Trophoblast cell (in vitro differentiated cells and primary cell): ENCODE measurements around the gene ZBTB7C.
A peak's percentile ranks its signal among the peaks of the same experiment; 100 is the strongest.

Experiments used
- DNase-seq, 2 donors: peaks; one replicate each; pipeline ENCODE4 v3.0.0-alpha.2; 2016
- H2AFZ ChIP-seq: 2 replicates; pipeline ENCODE4 v1.6.1; 2013; ENCODE audit warnings: low read length, moderate library complexity, mild to moderate bottlenecking; ENCODE audit not compliant: insufficient read depth, poor library complexity
- H2AK5ac ChIP-seq: 2 replicates; pipeline ENCODE4 v1.6.1; 2013; ENCODE audit warnings: mild to moderate bottlenecking, low read length
- H2BK120ac ChIP-seq: 2 replicates; pipeline ENCODE4 v1.6.1; 2013; ENCODE audit warnings: low read length, mild to moderate bottlenecking, moderate library complexity; ENCODE audit not compliant: insufficient read depth, poor library complexity
- H2BK12ac ChIP-seq: 2 replicates; pipeline ENCODE4 v1.6.1; 2013; ENCODE audit warnings: mild to moderate bottlenecking, low read length, moderate library complexity
- H2BK5ac ChIP-seq: 2 replicates; pipeline ENCODE4 v1.6.1; 2013; ENCODE audit warnings: low read length, low read depth, moderate library complexity, mild to moderate bottlenecking; ENCODE audit not compliant: poor library complexity
- H3K14ac ChIP-seq: 2 replicates; pipeline ENCODE4 v1.6.1; 2013; ENCODE audit warnings: mild to moderate bottlenecking, low read length
- H3K18ac ChIP-seq: 2 replicates; pipeline ENCODE4 v1.6.1; 2013; ENCODE audit warnings: mild to moderate bottlenecking, low read length
- H3K23ac ChIP-seq: 2 replicates; pipeline ENCODE4 v1.6.1; 2013; ENCODE audit warnings: low read length
- H3K27ac ChIP-seq: 2 replicates; pipeline ENCODE4 v1.5.1; 2013; ENCODE audit warnings: low read depth, mild to moderate bottlenecking, inconsistent platforms, low read length, moderate library complexity
- H3K27me3 ChIP-seq: 2 replicates; pipeline ENCODE4 v1.6.1; 2013; ENCODE audit warnings: inconsistent platforms, mild to moderate bottlenecking, low read length, moderate library complexity; ENCODE audit not compliant: insufficient read depth
- H3K36me3 ChIP-seq, 2 experiments: 1 replicate in 1 of 2; 2 replicates in 1 of 2; pipeline ENCODE4 v1.6.1; 2013; ENCODE audit warnings: low read length in 2 of 2, mild to moderate bottlenecking in 2 of 2, moderate library complexity in 1 of 2; ENCODE audit not compliant: insufficient read depth in 2 of 2, control insufficient read depth in 1 of 2
- H3K4ac ChIP-seq: 2 replicates; pipeline ENCODE4 v1.6.1; 2013; ENCODE audit warnings: low read depth, mild to moderate bottlenecking, low read length, moderate library complexity
- H3K4me1 ChIP-seq, 2 experiments: 1 replicate in 1 of 2; 2 replicates in 1 of 2; pipeline ENCODE4 v1.6.1; 2013; ENCODE audit warnings: low read length in 2 of 2, mild to moderate bottlenecking in 2 of 2, moderate library complexity in 1 of 2; ENCODE audit not compliant: insufficient read depth in 2 of 2, control insufficient read depth in 1 of 2
- H3K4me2 ChIP-seq: 2 replicates; pipeline ENCODE4 v1.6.1; 2013; ENCODE audit warnings: inconsistent platforms, mild to moderate bottlenecking, low read length, moderate library complexity
- H3K4me3 ChIP-seq: 2 replicates; pipeline ENCODE4 v1.5.1; 2013; ENCODE audit warnings: mild to moderate bottlenecking, low read depth, low read length, inconsistent platforms
- H3K79me1 ChIP-seq: one replicate; pipeline ENCODE4 v1.6.1; 2013; ENCODE audit warnings: low read length
- H3K79me2 ChIP-seq: 2 replicates; pipeline ENCODE4 v1.6.1; 2013; ENCODE audit warnings: low read length, mild to moderate bottlenecking; ENCODE audit not compliant: control insufficient read depth, insufficient read depth, poor library complexity
- H3K9ac ChIP-seq: 2 replicates; pipeline ENCODE4 v1.6.1; 2013; ENCODE audit warnings: mild to moderate bottlenecking, low read length
- H3K9me3 ChIP-seq: 2 replicates; pipeline ENCODE4 v1.6.1; 2013; ENCODE audit warnings: low read depth, mild to moderate bottlenecking, control low read depth, inconsistent platforms, low read length; ENCODE audit not compliant: insufficient read depth
- H4K12ac ChIP-seq: 2 replicates; pipeline ENCODE4 v1.6.1; 2013; ENCODE audit warnings: low read depth, mild to moderate bottlenecking, low read length, moderate library complexity
- H4K8ac ChIP-seq: 2 replicates; pipeline ENCODE4 v1.6.1; 2013; ENCODE audit warnings: low read depth, mild to moderate bottlenecking, low read length, moderate library complexity
- H4K91ac ChIP-seq: one replicate; pipeline ENCODE4 v1.6.1; 2013; ENCODE audit warnings: low read depth, mild to moderate bottlenecking, low read length, moderate library complexity
- WGBS: extraction: QIAGEN DNeasy Blood & Tissue Kit; methylation state at CpG from one replicate; pipeline ENCODE4 v1.1.7; 2013; ENCODE audit warnings: missing lambda C conversion rate; ENCODE audit not compliant: insufficient read length, insufficient coverage; ENCODE audit errors: extremely low coverage; 5-methylcytosine and 5-hydroxymethylcytosine counted together

The ZBTB7C gene

GRCh38 chr18:48138660-48139430, 270.3 kb downstream of the ZBTB7C start:
- H4K91ac ChIP-seq = no peak overlapping the region

GRCh38 chr18:48138210-48138609, 271.0 kb downstream of the ZBTB7C start:
- Histone ChIP-seq H2BK120ac (no peak overlapping the region), H4K8ac (no peak overlapping the region), H3K79me1 (peaks cover 3% of the 10 kb centered on the region), H2BK12ac (no peak overlapping the region), H3K27me3 (peaks cover 24% of the 10 kb centered on the region), H3K18ac (no peak overlapping the region), H3K4me3 (no peak overlapping the region), H2AFZ (no peak overlapping the region), H2AK5ac (no peak overlapping the region), H4K12ac (no peak overlapping the region), H2BK5ac (no peak overlapping the region), H3K9ac (no peak overlapping the region), H3K9me3 (no peaks in the 10 kb centered on the region), H3K27ac (no peak overlapping the region), H3K79me2 (no peaks in the 10 kb centered on the region), H3K4me2 (no peak overlapping the region), H3K4ac (no peak overlapping the region), H3K4me1 (peaks cover 6 to 20% of the 10 kb centered on the region in 2 experiments), H3K36me3 (no peaks in the 10 kb centered on the region), H3K23ac (no peak overlapping the region), H3K14ac (no peak overlapping the region), H4K91ac (no peak overlapping the region)
- no peak for DNase-seq
- WGBS = no CpG with 5 or more reads among the region's 4 CpGs

More at GRCh38 chr18:48138660-48139430, 270.3 kb downstream of the ZBTB7C start:
- Histone ChIP-seq H2AK5ac (peak overlapping the region; percentile 12), H3K9me3 (no peaks in the 10 kb centered on the region), H2BK12ac (no peak overlapping the region), H3K36me3 (no peaks in the 10 kb centered on the region), H4K8ac (no peak overlapping the region), H3K23ac (no peak overlapping the region), H2AFZ (no peak overlapping the region), H3K79me2 (no peaks in the 10 kb centered on the region), H3K27me3 (peaks cover 24% of the 10 kb centered on the region), H3K4me2 (no peak overlapping the region), H3K79me1 (peaks cover 3% of the 10 kb centered on the region), H4K12ac (no peak overlapping the region), H3K27ac (no peak overlapping the region), H2BK120ac (no peak overlapping the region), H3K18ac (no peak overlapping the region), H3K4me3 (no peak overlapping the region), H3K4ac (no peak overlapping the region), H3K9ac (no peak overlapping the region), H3K4me1 (peaks cover 6 to 24% of the 10 kb centered on the region in 2 experiments), H2BK5ac (no peak overlapping the region), H3K14ac (no peak overlapping the region)
- WGBS = no CpG with 5 or more reads among the region's 7 CpGs
- DNase-seq = no peak

- Histone ChIP-seq H2BK5ac (no peak overlapping the region), H3K4me1 (peaks cover 6 to 21% of the 10 kb centered on the region in 2 experiments), H3K4ac (no peak overlapping the region), H3K4me2 (peak overlapping the region; percentile 95), H3K9me3 (no peaks in the 10 kb centered on the region), H3K9ac (no peak overlapping the region), H3K27me3 (peaks cover 24% of the 10 kb centered on the region), H3K4me3 (no peak overlapping the region), H3K14ac (no peak overlapping the region), H3K79me2 (no peaks in the 10 kb centered on the region), H3K23ac (no peak overlapping the region), H4K91ac (no peak overlapping the region), H2AFZ (no peak overlapping the region), H3K36me3 (no peaks in the 10 kb centered on the region), H2BK120ac (no peak overlapping the region), H3K27ac (no peak overlapping the region), H2AK5ac (no peak overlapping the region), H3K18ac (no peak overlapping the region), H4K8ac (no peak overlapping the region), H3K79me1 (peaks cover 4% of the 10 kb centered on the region), H4K12ac (no peak overlapping the region), H2BK12ac (no peak overlapping the region)
- DNase-seq = no peak
- no CpG with 5 or more reads among the region's 10 CpGs for WGBS
These were observed 271.7 kb downstream of the ZBTB7C start for GRCh38 chr18:48137374-48138081.

GRCh38 chr18:48136827-48137373, 272.3 kb downstream of the ZBTB7C start:
- Histone ChIP-seq H2AK5ac (no peak overlapping the region), H3K9me3 (no peaks in the 10 kb centered on the region), H4K91ac (peak overlapping the region; percentile 57), H3K18ac (peak overlapping the region; percentile 37), H3K36me3 (no peaks in the 10 kb centered on the region), H3K79me2 (no peaks in the 10 kb centered on the region), H3K27ac (no peak overlapping the region), H3K14ac (peak overlapping the region; percentile 32), H3K27me3 (peaks cover 24% of the 10 kb centered on the region), H3K4me3 (peak overlapping the region; percentile 59), H2BK12ac (no peak overlapping the region), H3K9ac (no peak overlapping the region), H2BK5ac (peak overlapping the region; percentile 19), H3K79me1 (peaks cover 2% of the 10 kb centered on the region), H4K8ac (no peak overlapping the region), H4K12ac (peak overlapping the region; percentile 26), H2BK120ac (peak overlapping the region; percentile 53), H3K4ac (no peak overlapping the region), H3K4me1 (peaks cover 6 to 14% of the 10 kb centered on the region in 2 experiments), H2AFZ (peak overlapping the region; percentile 67), H3K23ac (no peak overlapping the region), H3K4me2 (peak overlapping the region; percentile 95)
- peak in 1 of 2 donors; percentile 30 for DNase-seq
- no CpG with 5 or more reads among the region's 51 CpGs for WGBS
